ENCODE results near the gene SFI1.

Gene SFI1

GRCh38 chr22:31620756-31621480 is 124.6 kb downstream of the SFI1 start:
- DNase-seq: no peak

- no peak for DNase-seq
Observed at GRCh38 chr22:31621507-31622124, 125.3 kb downstream of the SFI1 start.

- DNase-seq: no peak
Observed at GRCh38 chr22:31622980-31623379, 126.6 kb downstream of the SFI1 start.

- DNase-seq: no peak
Observed at GRCh38 chr22:31623592-31624304, 127.4 kb downstream of the SFI1 start.

GRCh38 chr22:31625257-31625640 is 128.9 kb downstream of the SFI1 start:
- no peak for DNase-seq

- no peak for DNase-seq
Observed at GRCh38 chr22:31625661-31626426, 129.5 kb downstream of the SFI1 start.

- no peak for DNase-seq
Observed at GRCh38 chr22:31626427-31627150, 130.3 kb downstream of the SFI1 start.

GRCh38 chr22:31627223-31627731 is 130.9 kb downstream of the SFI1 start:
- DNase-seq: no peak

GRCh38 chr22:31628362-31628761 is 132.0 kb downstream of the SFI1 start:
- DNase-seq: no peak

GRCh38 chr22:31628969-31629708 is 132.8 kb downstream of the SFI1 start:
- no peak for DNase-seq

GRCh38 chr22:31629741-31630184 is 133.4 kb downstream of the SFI1 start:
- no peak for DNase-seq

- peak; percentile 16 for DNase-seq
Observed at GRCh38 chr22:31630331-31631329, 134.3 kb downstream of the SFI1 start.

- DNase-seq: no peak
Observed at GRCh38 chr22:31631436-31631835, 135.1 kb downstream of the SFI1 start.

- DNase-seq: no peak
Observed at GRCh38 chr22:31635638-31636306, 139.4 kb downstream of the SFI1 start.

- no peak for DNase-seq
Observed at GRCh38 chr22:31637447-31637890, 141.1 kb downstream of the SFI1 start.

- DNase-seq: no peak
Observed at GRCh38 chr22:31637891-31638618, 141.7 kb downstream of the SFI1 start.

GRCh38 chr22:31639436-31640039 is 143.2 kb downstream of the SFI1 start:
- DNase-seq: no peak
